H1 (cell line): ENCODE measurements around the gene HCAR2. TPM values are rescaled to one million over a fixed set of nuclear protein-coding genes. Genes with fewer than 3 reads are reported as not detected.

Experiments used
- CTCF ChIA-PET: fragments of 300-600 bp; sonication (Branson Sonifier 250); formaldehyde crosslinking; loops from one replicate; lab custom pipeline; 2021; ENCODE audit not compliant: partially characterized antibody; lab: Charles Lee
- POLR2A ChIA-PET: fragments of 300-600 bp; sonication (Branson Sonifier 250); formaldehyde crosslinking; loops from one replicate; lab custom pipeline; 2021; ENCODE audit warnings: inconsistent platforms; ENCODE audit not compliant: partially characterized antibody; lab: Charles Lee
- DNase-seq, 2 experiments: peaks; one replicate each; pipeline versions ENCODE4 v3.0.0 to v3.0.0-alpha.2; 2010 to 2022; ENCODE audit warnings: low spot score in 2 of 2, low read depth in 1 of 2, mixed read lengths in 1 of 2
- FAIRE-seq: peaks from 2 replicates; lab custom pipeline; 2011; peaks lifted over from hg19 to GRCh38; lab: Jason Lieb, UNC
- H2AFZ ChIP-seq: 2 replicates; pipeline ENCODE4 v1.8.1; 2012; ENCODE audit warnings: low read length, inconsistent platforms
- H2AK5ac ChIP-seq: 2 replicates; pipeline ENCODE4 v1.6.1; 2013; ENCODE audit warnings: low read depth, low read length
- H2BK120ac ChIP-seq: replicated peaks from 2 replicates; pipeline ENCODE3; 2013; ENCODE audit warnings: low read depth, low read length, inconsistent platforms
- H2BK12ac ChIP-seq: 2 replicates; pipeline ENCODE4 v1.6.1; 2013; ENCODE audit warnings: low read depth, low read length
- H2BK15ac ChIP-seq: 2 replicates; pipeline ENCODE4 v1.6.1; 2013; ENCODE audit warnings: low read length
- H2BK20ac ChIP-seq: 2 replicates; pipeline ENCODE4 v1.6.1; 2013; ENCODE audit warnings: low read length
- H2BK5ac ChIP-seq: 2 replicates; pipeline ENCODE4 v1.6.1; 2013; ENCODE audit warnings: low read depth, low read length
- H3K14ac ChIP-seq: 2 replicates; pipeline ENCODE4 v1.6.1; 2013; ENCODE audit warnings: inconsistent platforms; ENCODE audit not compliant: insufficient read length
- H3K18ac ChIP-seq: 2 replicates; pipeline ENCODE4 v1.6.1; 2013; ENCODE audit warnings: low read length; ENCODE audit errors: extremely low read depth
- H3K23ac ChIP-seq: 2 replicates; pipeline ENCODE4 v1.6.1; 2013; ENCODE audit warnings: inconsistent platforms; ENCODE audit not compliant: insufficient read length
- H3K23me2 ChIP-seq: 2 replicates; pipeline ENCODE4 v1.6.1; 2013; ENCODE audit warnings: low read depth, low read length
- H3K27ac ChIP-seq: 2 replicates; pipeline ENCODE4 v1.6.1; 2011; ENCODE audit warnings: low read depth, low read length, inconsistent platforms
- H3K27me3 ChIP-seq, 4 experiments: replicated peaks in 1 of 4; 1 replicate in 1 of 4; 2 replicates in 3 of 4; pipeline versions ENCODE4 v1.6.1 to v1.8.1; 2011 to 2013; ENCODE audit warnings: low read length in 3 of 4, mild to moderate bottlenecking in 3 of 4, inconsistent platforms in 2 of 4, mixed read lengths in 2 of 4, moderate library complexity in 1 of 4; ENCODE audit not compliant: control insufficient read depth in 3 of 4, insufficient read depth in 3 of 4; ENCODE audit errors: extremely low read depth in 1 of 4
- H3K36me3 ChIP-seq, 4 experiments: 2 replicates each; pipeline versions ENCODE4 v1.6.1 to v1.8.1; 2011 to 2013; ENCODE audit warnings: mild to moderate bottlenecking in 4 of 4, low read length in 3 of 4, moderate library complexity in 2 of 4, control low read depth in 1 of 4, inconsistent platforms in 1 of 4; ENCODE audit not compliant: insufficient read depth in 4 of 4, control insufficient read depth in 2 of 4
- H3K4ac ChIP-seq: replicated peaks from 2 replicates; pipeline ENCODE3; 2013; ENCODE audit warnings: low read length, low read depth, mixed read lengths, inconsistent platforms; ENCODE audit not compliant: insufficient read length
- H3K4me1 ChIP-seq, 4 experiments: replicated peaks in 1 of 4; 1 replicate in 1 of 4; 2 replicates in 3 of 4; pipeline versions ENCODE4 v1.6.1 to v1.8.1; 2011 to 2013; ENCODE audit warnings: low read length in 3 of 4, inconsistent platforms in 2 of 4, mixed read lengths in 1 of 4; ENCODE audit not compliant: insufficient read depth in 4 of 4, control insufficient read depth in 3 of 4
- H3K4me2 ChIP-seq, 2 experiments: 2 replicates each; pipeline versions ENCODE4 v1.6.1 to v1.8.1; 2011 to 2013; ENCODE audit warnings: low read depth in 2 of 2, low read length in 2 of 2, control low read depth in 1 of 2, inconsistent platforms in 1 of 2, mild to moderate bottlenecking in 1 of 2; ENCODE audit not compliant: insufficient read depth in 1 of 2
- H3K4me3 ChIP-seq, 4 experiments: fragments of 200-600, 300-600 bp in 1 of 4; sonication (generic), shearing (Covaris generic), sonication (Bioruptor Twin) in 1 of 4; 2 replicates each; pipeline versions ENCODE4 v1.5.1 to v1.8.1; 2011 to 2016; ENCODE audit warnings: low read length in 4 of 4, low read depth in 3 of 4, control low read depth in 2 of 4, inconsistent platforms in 2 of 4, mild to moderate bottlenecking in 2 of 4, mixed read lengths in 1 of 4, moderate library complexity in 1 of 4; ENCODE audit not compliant: insufficient read depth in 2 of 4; ENCODE audit errors: extremely low read depth in 1 of 4
- H3K56ac ChIP-seq: replicated peaks from 2 replicates; pipeline ENCODE3; 2013; ENCODE audit warnings: low read depth, mild to moderate bottlenecking, mixed read lengths, low read length, inconsistent platforms; ENCODE audit not compliant: insufficient read length
- H3K79me1 ChIP-seq: 2 replicates; pipeline ENCODE4 v1.6.1; 2013; ENCODE audit warnings: low read depth, low read length, control low read depth
- H3K79me2 ChIP-seq, 2 experiments: 2 replicates each; pipeline versions ENCODE4 v1.6.1 to v1.8.1; 2012 to 2013; ENCODE audit warnings: low read length in 2 of 2, mild to moderate bottlenecking in 2 of 2, inconsistent platforms in 1 of 2; ENCODE audit not compliant: insufficient read depth in 2 of 2, control insufficient read depth in 1 of 2
- H3K9ac ChIP-seq, 4 experiments: replicated peaks in 1 of 4; 1 replicate in 1 of 4; 2 replicates in 3 of 4; pipeline versions ENCODE4 v1.6.1 to v1.8.1; 2011 to 2013; ENCODE audit warnings: low read depth in 3 of 4, low read length in 3 of 4, control low read depth in 2 of 4, mild to moderate bottlenecking in 2 of 4, moderate library complexity in 2 of 4, inconsistent platforms in 1 of 4; ENCODE audit errors: extremely low read depth in 1 of 4
- H3K9me3 ChIP-seq, 2 experiments: 2 replicates each; pipeline versions ENCODE4 v1.6.1 to v1.8.1; 2012 to 2013; ENCODE audit warnings: mild to moderate bottlenecking in 2 of 2, moderate library complexity in 2 of 2, control low read depth in 1 of 2, inconsistent platforms in 1 of 2, low read depth in 1 of 2, low read length in 1 of 2, mixed read lengths in 1 of 2; ENCODE audit not compliant: insufficient read depth in 2 of 2
- H4K20me1 ChIP-seq, 2 experiments: replicated peaks in 1 of 2; 2 replicates each; pipeline versions ENCODE3 to v1.8.1; 2011 to 2013; ENCODE audit warnings: inconsistent platforms in 2 of 2, low read length in 2 of 2, mild to moderate bottlenecking in 1 of 2; ENCODE audit not compliant: insufficient read depth in 2 of 2, control insufficient read depth in 1 of 2
- H4K5ac ChIP-seq: 2 replicates; pipeline ENCODE4 v1.6.1; 2013; ENCODE audit warnings: low read length, low read depth, mixed read lengths, inconsistent platforms; ENCODE audit not compliant: insufficient read length
- H4K8ac ChIP-seq: 2 replicates; pipeline ENCODE4 v1.8.0; 2013; ENCODE audit warnings: mild to moderate bottlenecking, moderate library complexity, low read length, inconsistent platforms; ENCODE audit not compliant: insufficient read depth; ENCODE audit errors: extremely low read depth
- H4K91ac ChIP-seq: replicated peaks from 2 replicates; pipeline ENCODE3; 2013; ENCODE audit warnings: low read length, mixed read lengths, inconsistent platforms; ENCODE audit not compliant: insufficient read length
- CBX8 ChIP-seq: fragments of 300-800, 300-1000 bp; sonication (generic); IDR thresholded peaks from 2 replicates; pipeline ENCODE4 v1.7.1; 2016; ENCODE audit warnings: low read depth, low read length, borderline replicate concordance
- EZH2 ChIP-seq: fragments of 200-600 bp; sonication (generic); IDR thresholded peaks from 2 replicates; pipeline ENCODE4 v1.7.1; 2012; ENCODE audit warnings: low read depth, mild to moderate bottlenecking, moderate library complexity, low read length, inconsistent platforms; ENCODE audit not compliant: severe bottlenecking
- GTF2F1 ChIP-seq: IDR thresholded peaks from 2 replicates; pipeline ENCODE4 v1.6.1; 2012; ENCODE audit warnings: low read depth, low read length, improper control_type of control experiment, borderline replicate concordance
- JUN ChIP-seq: IDR thresholded peaks from 2 replicates; pipeline ENCODE4 v1.6.1; 2011; ENCODE audit warnings: low read depth, mild to moderate bottlenecking, improper control_type of control experiment, low read length
- SIN3A ChIP-seq, 2 experiments: IDR thresholded peaks in 1 of 2; conservative IDR thresholded peaks in 1 of 2; 2 replicates each; pipeline ENCODE4 v1.6.1; 2011 to 2012; ENCODE audit warnings: low read length in 2 of 2, improper control_type of control experiment in 1 of 2, low read depth in 1 of 2, mild to moderate bottlenecking in 1 of 2
- USF2 ChIP-seq: IDR thresholded peaks from 2 replicates; pipeline ENCODE4 v1.6.1; 2011; ENCODE audit warnings: low read length, improper control_type of control experiment
- WGBS, 2 experiments: shearing (Covaris generic) in 1 of 2; methylation state at CpG; one replicate each; pipeline versions ENCODE4 v1.1.6 to v1.1.7; 2013 to 2015; ENCODE audit warnings: low lambda C conversion rate in 2 of 2, mixed read lengths in 2 of 2, inconsistent platforms in 1 of 2, low coverage in 1 of 2, missing lambda C conversion rate in 1 of 2; ENCODE audit not compliant: insufficient replicate concordance in 2 of 2, insufficient coverage in 1 of 2, insufficient read length in 1 of 2; ENCODE audit errors: extremely low coverage in 1 of 2, missing lambda C conversion rate in 1 of 2; 5-methylcytosine and 5-hydroxymethylcytosine counted together
- polyA plus RNA-seq, 7 experiments: library from polyadenylated mRNA; depleted of rRNA in 3 of 7; stranded (reverse) in 5 of 7; unstranded in 2 of 7; fragments of >200 nt in 5 of 7; fragments of 200-250 nt in 2 of 7; gene quantifications; 1 replicate in 5 of 7; 2 replicates in 1 of 7; 4 replicates in 1 of 7; pipeline versions ENCODE4 v1.2.1 to v1.2.3, GENCODE V29; 2011 to 2013; ENCODE audit warnings: missing spikeins in 2 of 7, mixed read lengths in 2 of 7
- total RNA-seq: library from RNA; stranded (reverse); fragmentation: NEBNext Ultra II Directional; extraction: Animal tissue kit (Norgen Biotek cat#: 25700); gene quantifications from 2 replicates; pipeline ENCODE4 v1.2.1, GENCODE V29; 2021

The HCAR2 gene
- total and polyA plus RNA-seq, 2 of the 8 experiments (the other 6 are each of a cell fraction or from before 2014, with no cell fraction given): not detected

GRCh38 chr12:122669397-122670070 is 33.6 kb downstream of the HCAR2 start:
- CTCF ChIA-PET: interaction anchor here (0.9 to 1.3 kb wide), 4 partner anchors 9 to 31 kb away, joined by 4 to 5 read pairs (median 4); no protein-coding TSS in a partner anchor
- Histone ChIP-seq H3K4me1 (no peaks in the 10 kb centered on the region; a peak in 1 of 7 replicates), H2AK5ac (no peak overlapping the region), H3K9ac (no peak overlapping the region), H3K9me3 (no peaks in the 10 kb centered on the region), H4K8ac (no peak overlapping the region), H2BK15ac (no peak overlapping the region), H3K23me2 (no peaks in the 10 kb centered on the region), H2BK120ac (no peak overlapping the region), H3K27me3 (no peaks in the 10 kb centered on the region), H3K4me2 (no peak overlapping the region), H2BK5ac (no peak overlapping the region), H2BK12ac (no peak overlapping the region), H3K14ac (no peak overlapping the region), H4K20me1 (no peaks in the 10 kb centered on the region), H3K4me3 (no peak overlapping the region), H3K56ac (no peak overlapping the region), H3K27ac (no peak overlapping the region), H4K91ac (no peak overlapping the region), H3K36me3 (no peaks in the 10 kb centered on the region), H3K79me2 (no peaks in the 10 kb centered on the region), H2AFZ (no peak overlapping the region), H4K5ac (no peak overlapping the region), H3K23ac (no peak overlapping the region), H2BK20ac (no peak overlapping the region)
- DNase-seq (no peak), FAIRE-seq (no peak)
- 91% methylated on average over 5 of the region's 5 CpGs; no CpG with 5 or more reads in 1 of the 2 experiments for WGBS, 2 experiments
- POLR2A ChIA-PET: interaction anchor here (1.2 kb wide), 1 partner anchor 83 kb away, joined by 3 read pairs; the partner anchor contains the start of gene DENR
- TF ChIP-seq EZH2 (no peak), SIN3A (conservative IDR thresholded peaks at IDR 0.05 in 1 of 2, IDR thresholded peaks at IDR 0.05 in 1 of 2; ENCODE audit: low read depth in 1 of 2, low read length in 2 of 2) (no peak), JUN (no peak), USF2 (no peak), GTF2F1 (no peak), CBX8 (no peak)
- TF ChIP-seq, all 59 proteins: peak for 0
- Histone ChIP-seq H3K18ac (no peak overlapping the region), H3K79me1 (no peaks in the 10 kb centered on the region), H3K4ac (no peak overlapping the region)
